Stimulated activated CD8-positive, alpha-beta memory T cell treated with anti-CD3 and anti-CD28 coated beads, Interleukin-2, amount 100 ng/mL, for 1 hour (primary cell): ENCODE results near the gene LDHA.
A peak's percentile ranks its signal among the peaks of the same experiment; 100 is the strongest.
"Not testable (repeated sequence)": the region's sequence is repeated elsewhere in the genome, so short reads cannot be mapped to it uniquely, and the experiment has no call there.

Experiments
- DNase-seq, 2 donors: peaks; one replicate each; pipeline ENCODE4 v3.0.0-alpha.2; 2020; ENCODE audit warnings: low read depth in 2 of 2

The LDHA gene

DNA sequence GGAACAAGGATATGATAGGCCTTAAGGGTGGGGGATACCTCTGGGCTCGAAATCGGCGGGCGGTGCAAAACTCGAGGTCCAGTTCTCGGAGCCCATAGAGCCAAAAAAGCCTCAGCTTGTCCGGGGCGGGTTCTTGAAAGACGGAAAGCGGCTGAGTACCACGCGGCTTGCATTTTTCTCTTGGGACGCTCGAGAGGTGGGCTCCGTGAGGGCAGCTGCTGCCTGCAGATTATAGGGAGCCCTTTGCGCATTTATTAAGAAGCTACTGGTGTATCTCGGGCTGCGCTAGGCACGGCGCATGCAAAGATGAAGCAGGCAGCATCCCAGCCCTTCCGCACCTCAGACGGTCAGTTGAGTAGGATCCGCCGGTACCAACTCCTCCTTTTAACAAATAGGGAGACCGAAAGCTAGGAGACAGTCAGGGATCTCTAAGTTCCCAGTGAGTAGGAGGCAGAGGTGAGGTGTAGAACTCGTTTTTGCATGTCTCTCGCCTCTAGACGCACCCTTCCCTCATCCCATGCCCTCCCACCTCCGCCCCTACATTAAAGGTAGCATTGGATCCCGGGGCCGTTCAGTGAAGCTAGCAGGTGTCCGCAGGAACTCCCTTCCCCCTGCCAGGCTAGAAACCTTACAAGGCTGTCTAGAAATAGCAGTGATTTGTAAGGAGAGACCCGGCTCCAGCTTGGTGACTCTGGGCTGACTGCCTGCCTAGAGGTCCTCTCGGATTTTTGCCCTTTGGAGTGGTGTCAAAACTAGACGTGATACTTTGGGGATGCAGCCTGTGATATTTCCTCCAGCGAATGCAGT is 768 bp downstream of the LDHA start:
- DNase-seq, result no peak

DNA sequence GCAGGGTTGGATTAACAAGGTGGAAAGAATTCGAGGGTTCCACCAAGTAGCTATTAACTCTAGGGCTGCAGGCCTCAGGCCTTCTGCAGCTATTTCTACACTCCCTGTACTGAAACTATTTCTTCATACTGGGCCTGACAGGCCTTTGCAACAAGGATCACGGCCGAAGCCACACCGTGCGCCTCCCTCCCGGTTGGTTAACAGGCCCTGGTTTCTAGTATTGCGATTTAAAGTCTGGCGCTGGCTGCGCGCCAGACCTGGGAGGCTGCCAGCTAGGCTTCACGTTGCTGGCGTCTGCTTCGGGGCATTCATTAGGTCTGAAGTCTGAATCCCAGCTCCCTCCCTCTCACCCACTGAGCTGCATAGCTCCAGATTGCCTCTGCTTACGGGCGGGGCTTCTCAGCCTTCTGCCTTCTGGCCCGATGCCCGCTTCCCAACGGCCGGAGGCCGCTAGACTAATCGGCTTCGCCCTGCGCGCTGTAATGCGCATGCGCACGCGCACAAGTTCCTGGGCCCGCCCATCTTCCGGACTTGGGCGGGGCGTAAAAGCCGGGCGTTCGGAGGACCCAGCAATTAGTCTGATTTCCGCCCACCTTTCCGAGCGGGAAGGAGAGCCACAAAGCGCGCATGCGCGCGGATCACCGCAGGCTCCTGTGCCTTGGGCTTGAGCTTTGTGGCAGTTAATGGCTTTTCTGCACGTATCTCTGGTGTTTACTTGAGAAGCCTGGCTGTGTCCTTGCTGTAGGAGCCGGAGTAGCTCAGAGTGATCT is 1.6 kb downstream of the LDHA start:
- peak; percentile 91 to 92 for DNase-seq

DNA sequence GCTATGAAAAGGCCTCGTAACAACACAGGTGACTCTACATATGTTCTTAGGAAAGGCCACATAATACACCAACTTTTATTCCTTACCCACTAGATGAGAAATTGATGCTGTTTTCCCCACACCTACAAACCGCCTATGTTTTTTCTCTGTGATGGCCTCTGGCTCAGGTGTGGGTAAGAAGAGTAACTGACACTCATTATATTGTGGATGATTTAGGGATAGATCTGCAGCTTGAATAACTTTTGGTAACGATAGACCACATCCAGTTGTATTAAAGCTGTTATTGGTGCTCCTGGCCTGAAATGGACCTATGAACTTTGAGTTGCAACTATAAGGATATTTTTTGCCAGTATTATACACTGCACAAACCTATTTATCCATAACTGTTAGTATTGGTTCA is 3.6 kb downstream of the LDHA start:
- no peak for DNase-seq

DNA sequence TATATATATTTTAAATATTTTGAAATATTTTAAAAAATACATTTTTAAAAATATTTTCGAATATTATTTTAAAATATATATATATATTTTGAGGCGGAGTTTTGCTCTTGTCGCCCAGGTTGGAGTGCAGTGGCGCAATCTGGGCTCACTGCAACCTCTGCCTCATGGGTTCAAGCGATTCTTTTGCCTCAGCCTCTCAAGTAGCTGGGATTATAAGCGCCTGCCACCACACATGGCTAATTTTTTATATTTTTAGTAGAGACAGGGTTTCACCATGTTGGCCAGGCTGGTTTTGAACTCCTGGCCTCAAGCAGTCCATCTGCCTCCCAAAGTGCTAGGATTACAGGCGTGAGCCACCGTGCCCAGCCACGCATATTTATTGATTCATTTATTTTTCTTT is 6.7 kb downstream of the LDHA start:
- not testable (repeated sequence) for DNase-seq

DNA sequence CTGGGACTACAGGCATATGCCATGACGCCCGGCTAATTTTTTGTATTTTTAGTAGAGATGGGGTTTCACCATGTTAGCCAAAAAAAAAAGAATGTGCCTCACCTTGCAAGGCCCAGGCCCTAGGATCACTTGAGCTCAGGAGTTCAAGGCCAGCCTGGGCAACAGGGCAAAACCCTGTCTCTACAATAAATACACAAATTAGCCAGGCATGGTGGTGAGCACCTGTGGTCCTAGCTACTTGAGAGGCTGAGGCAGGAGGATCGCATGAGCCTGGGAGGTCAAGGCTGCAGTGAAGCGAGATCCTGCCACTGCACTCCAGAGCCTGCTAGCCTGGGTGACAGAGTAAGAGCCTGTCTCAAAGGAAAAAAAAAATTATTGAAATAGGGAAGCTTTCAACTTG is 9.7 kb downstream of the LDHA start:
- no peak for DNase-seq

DNA sequence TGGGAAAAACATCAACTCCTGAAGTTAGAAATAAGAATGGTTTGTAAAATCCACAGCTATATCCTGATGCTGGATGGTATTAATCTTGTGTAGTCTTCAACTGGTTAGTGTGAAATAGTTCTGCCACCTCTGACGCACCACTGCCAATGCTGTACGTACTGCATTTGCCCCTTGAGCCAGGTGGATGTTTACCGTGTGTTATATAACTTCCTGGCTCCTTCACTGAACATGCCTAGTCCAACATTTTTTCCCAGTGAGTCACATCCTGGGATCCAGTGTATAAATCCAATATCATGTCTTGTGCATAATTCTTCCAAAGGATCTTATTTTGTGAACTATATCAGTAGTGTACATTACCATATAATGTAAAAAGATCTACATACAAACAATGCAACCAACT is 13.0 kb downstream of the LDHA start:
- DNase-seq, result not testable (repeated sequence)

DNA sequence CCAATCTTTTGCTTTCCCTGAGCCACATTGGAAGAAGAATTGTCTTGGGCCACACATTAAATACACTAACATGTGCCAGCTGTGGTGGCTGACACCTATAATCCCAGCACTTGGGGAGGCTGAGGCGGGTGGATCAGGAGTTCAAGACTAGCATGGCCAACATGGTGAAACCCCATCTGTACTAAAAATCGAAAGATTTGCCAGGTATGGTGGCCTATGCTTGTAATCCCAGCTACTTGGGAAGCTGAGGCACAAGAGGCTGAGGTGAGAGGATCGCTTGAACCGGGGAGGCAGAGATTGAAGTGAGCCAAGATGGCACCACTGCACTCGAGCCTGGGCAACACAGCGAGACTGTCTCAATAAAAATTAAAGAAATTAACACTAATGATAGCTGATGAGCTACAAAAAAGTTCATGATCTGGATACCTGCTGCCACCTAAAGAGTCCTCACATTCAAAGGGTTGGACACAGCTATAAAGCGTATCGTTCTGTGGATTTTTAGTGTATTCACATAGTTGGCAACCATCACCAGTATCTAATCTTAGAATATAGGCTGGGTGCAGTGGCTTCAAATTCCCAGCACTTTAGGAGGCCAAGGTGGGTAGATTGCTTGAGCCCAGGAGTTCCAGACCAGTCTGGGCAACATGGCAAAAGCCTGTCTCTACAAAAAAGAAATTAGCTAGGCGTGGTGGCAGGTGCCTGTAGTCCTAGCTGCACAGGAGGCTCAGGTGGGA is 14.4 kb downstream of the LDHA start:
- no peak for DNase-seq

DNA sequence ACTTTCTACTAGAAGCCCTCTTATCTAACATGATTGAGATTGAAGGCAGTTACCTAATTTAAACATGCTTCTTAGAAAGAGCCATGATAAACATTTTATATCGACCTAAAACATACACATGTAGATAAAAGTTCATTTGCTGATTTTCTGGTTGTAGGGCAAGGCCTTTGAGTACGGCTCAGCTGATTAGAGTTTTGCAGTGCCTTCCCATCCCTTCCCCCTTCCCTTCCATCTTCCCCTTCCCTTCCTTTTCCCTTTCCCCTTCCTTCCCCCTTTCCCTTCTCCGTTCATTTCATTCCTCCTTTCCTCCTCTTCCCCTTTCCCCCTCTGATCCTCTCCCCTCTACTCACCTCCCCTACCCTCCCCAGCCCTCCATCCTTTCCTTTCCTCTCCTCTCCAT is 22.1 kb downstream of the LDHA start:
- no peak for DNase-seq

DNA sequence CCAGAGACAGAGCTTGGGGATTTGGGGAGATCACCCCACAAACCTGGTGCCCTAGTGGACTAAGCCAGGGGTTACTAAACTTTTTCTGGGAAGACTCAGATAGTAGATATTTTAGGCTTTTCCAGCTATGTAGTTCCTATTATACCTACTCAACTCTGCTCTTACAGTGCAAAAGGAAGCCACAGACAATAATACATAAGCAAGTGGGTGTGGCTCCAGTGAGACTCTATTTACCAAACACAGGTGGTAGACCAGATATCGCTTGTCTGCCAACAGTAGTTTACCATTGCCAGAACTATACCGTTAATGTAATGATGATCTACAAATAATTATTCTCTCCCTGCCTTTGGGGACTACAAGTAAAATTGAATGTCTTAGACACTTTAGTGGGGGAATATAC is 24.7 kb downstream of the LDHA start:
- no peak for DNase-seq

DNA sequence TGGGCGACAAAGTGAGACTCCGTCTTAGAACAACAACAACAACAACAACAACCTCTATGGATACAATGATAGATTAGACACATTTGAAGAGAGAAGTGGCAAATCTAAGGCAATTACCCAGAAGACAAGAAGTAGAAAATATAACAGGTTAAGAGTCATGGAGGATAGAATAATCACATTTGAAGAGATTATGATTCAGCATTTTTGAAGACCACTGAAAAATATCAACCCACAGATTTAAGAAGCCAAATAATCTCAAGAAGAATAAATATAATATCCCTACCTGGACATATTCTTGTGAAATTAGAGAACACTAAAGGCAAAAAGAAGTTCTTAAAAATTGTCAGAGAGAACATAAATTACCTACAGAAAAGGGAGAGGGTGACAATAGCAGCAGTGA is 25.7 kb downstream of the LDHA start:
- no peak for DNase-seq

DNA sequence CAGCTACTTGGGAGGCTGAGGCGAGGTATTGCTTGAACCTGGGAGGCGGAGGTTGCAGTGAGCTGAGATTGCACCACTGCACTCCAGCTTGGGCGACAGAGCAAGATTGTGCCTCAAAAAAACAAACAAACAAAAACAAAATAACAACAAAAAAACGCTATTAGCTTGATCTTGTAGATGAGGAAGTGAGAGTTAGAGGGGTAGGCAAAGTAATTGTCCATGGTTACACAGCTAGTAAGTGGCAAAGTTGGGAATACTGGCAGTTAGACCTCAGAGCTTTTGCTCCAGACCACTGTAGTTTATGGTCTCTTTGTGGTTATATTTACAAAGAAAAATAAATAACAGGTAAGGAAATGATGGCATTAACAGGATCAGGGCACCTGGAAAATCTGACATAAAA is 32.9 kb downstream of the LDHA start:
- DNase-seq, result no peak

DNA sequence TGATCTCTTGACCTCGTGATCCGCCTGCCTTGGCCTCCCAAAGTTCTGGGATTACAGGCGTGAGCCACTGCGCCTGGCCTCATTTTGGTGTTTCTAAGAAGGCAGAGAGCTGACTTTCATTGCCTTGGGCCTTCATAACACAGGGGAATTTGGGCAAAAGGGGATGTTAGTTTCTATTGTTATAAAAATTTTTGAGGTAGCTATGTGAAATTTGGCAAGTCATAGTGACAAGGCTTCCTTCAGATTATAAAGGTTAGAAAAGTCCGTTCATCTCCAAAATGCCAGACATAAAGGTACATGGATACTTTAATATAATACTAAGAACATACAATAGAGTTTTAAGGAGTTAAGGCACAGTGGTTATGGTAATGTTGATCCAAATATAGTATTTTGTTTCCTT is 35.0 kb downstream of the LDHA start:
- no peak for DNase-seq

DNA sequence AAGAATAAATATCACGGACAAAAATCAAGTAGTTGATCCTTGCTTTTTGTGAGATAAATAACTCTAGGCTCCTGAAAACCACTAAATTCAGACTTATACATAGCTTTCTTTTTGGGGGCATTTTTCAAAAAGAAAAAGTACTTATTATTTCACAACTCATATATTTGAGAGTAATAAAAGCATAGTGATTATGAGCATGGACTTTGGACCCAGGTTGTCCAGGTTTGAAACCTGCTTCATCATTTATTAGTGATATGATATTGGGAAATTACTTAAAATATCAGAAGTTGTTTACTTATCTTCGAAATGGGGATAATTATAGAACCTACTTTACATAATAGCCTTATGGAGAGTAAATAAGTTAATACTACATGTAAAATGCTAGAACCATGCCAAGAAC is 44.3 kb downstream of the LDHA start:
- DNase-seq, result no peak

DNA sequence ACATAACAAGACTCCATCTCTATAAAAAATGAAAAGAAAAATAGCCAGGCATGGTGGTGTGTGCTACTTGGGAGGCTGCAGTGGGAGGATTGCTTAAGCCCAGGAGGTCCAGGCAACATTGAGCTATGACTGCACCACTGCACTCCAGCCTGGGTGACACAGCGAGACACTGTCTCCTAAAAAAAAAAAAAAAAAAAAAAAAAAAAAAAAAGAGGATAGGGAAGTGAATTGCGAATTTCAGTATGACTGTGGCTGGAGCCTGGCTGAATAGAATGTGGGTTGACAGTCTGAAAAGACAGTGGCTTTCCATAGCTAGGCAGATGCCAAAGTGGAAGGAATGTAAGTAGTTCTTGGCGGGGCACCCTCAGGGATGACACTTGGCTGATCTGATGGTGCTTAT is 54.9 kb downstream of the LDHA start:
- no peak for DNase-seq

DNA sequence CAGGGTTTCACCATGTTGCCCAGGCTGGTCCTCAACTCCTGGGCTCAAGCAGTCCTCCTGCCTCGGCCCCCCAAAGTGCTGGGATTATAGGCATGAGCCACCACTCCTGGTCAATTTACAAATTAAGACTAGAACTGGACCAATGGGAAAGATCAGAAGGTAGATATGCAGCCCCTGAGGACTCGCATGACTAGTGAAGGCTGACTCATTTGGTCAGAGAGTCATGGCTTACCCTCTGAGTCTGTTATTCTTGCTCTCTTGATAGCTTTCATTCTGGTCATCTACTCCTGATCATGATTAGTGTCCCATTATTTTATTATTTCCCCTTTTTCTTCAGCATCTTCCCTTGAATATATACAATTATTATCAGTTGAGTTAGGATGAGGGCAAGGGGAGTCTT is 58.6 kb downstream of the LDHA start:
- no peak for DNase-seq

DNA sequence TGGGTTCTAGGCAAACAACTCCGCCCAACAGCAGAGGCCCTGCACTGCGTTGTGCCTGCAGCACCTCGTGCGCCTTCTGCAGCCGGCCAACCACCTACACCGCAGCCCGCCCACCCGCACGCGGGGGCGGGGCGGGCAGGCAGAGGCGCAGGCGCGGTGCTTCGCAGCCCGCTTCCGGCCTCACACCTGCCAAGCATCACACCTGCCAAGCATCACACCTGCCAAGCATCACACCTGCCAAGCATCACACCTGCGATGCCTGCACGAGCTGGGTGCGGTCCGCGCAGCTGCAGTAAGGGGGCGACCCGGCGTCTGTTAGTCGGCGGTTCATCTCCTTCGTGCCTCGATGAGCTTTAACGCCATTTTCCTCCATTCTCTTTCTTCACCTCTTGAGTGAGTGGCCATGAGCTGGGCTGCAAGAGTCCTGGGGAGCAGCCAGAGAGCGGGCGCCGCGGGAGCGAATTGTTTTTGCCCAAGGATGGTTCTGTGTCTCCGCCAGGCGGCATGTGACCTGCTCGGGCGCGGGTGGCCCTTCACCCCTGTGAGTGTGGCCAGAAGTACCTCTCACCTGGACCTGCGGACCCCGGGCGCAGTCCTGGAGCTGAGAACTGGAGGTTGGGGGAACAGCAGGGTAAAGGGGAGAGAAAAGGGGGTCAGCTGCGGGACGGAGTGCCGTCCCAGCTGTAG is 61.5 kb downstream of the LDHA start, which contains the start of gene LDHAL6A:
LDHAL6A (plus strand) TSS at position 171 of the 687 bp plus-strand sequence. CDS start 825 bp downstream, outside the sequence.
- DNase-seq, result no peak

DNA sequence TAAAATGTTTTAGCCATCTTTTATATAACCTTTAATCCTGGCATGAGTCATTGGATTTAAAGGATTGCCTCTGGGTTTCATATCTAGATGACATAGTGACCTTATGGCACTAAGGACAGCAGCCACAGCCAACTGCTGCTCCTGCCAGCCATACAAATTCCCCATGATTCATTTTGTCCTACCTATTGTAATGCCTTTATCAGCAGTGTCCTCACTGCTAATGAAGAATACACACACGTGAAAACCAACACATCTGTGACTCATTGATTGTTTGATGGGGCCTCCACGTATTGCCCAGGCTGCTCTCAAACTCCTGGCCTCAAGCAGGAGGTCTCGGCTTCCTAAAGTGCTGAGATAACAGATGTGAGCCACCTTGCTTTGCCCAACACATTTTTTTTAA is 63.1 kb downstream of the LDHA start:
- DNase-seq, result no peak
